ENCODE data around the gene LHFPL3.

DNA sequence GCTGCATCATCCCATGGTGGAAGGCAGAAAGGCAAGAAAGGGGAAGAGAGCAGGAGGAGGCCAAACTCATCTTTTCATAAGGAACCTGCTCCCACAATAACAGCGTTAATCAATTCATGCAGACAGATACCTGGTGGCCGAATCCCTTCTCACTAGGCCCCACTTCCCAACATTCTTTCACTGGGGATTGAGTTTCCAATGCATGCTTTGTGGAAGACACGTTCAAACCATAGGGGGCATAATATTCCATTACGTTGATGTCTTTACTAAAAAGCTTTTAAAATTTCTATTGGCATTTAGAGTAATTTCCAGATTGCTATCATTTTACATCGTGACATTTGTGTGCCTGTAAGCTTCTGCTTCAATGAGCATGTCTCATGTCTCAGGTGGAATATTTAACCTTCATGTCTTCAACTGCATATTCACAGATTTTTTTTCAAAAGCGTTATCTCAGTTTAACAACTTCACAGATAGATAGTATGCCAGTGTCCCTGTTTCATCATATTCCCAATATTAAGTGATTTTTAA lies 88.5 kb downstream of the LHFPL3 start:
- TF ChIP-seq EZH2phosphoT487 (IDR thresholded peaks at IDR 0.05; ENCODE audit: insufficient read depth, low read depth) (no peak), EZH2 (IDR thresholded peaks at IDR 0.05; ENCODE audit: insufficient read depth, poor library complexity, severe bottlenecking) (no peak)

Measured in GM23248 (cell line).